ENCODE results near the gene MLLT11.
A peak's percentile ranks its signal among the peaks of the same experiment; 100 is the strongest.

MLLT11 gene

GRCh38 chr1:151049458-151049857 is 10.7 kb upstream of the MLLT11 start:
- Mint-ChIP-seq H3K36me3 (peaks cover 11% of the 10 kb centered on the region), H3K4me3 (peak overlapping the region; percentile 9), H3K27ac (no peak overlapping the region), H3K4me1 (peaks cover 86% of the 10 kb centered on the region), H3K27me3 (no peaks in the 10 kb centered on the region), H3K9me3 (no peaks in the 10 kb centered on the region)

- H3K27me3 Mint-ChIP-seq: no peaks in the 10 kb centered on the region
- H3K4me3 Mint-ChIP-seq: no peak overlapping the region
- no peaks in the 10 kb centered on the region for H3K9me3 Mint-ChIP-seq
- H3K36me3 Mint-ChIP-seq: peaks cover 14% of the 10 kb centered on the region
- H3K27ac Mint-ChIP-seq: peak overlapping the region; percentile 68
- H3K4me1 Mint-ChIP-seq: peaks cover 89% of the 10 kb centered on the region
Measured at GRCh38 chr1:151050051-151050688, 10.0 kb upstream of the MLLT11 start.

GRCh38 chr1:151051356-151052009 is 8.7 kb upstream of the MLLT11 start:
- Mint-ChIP-seq H3K4me3 (no peak overlapping the region), H3K9me3 (no peaks in the 10 kb centered on the region), H3K4me1 (peaks cover 94% of the 10 kb centered on the region), H3K27me3 (no peaks in the 10 kb centered on the region), H3K27ac (peak overlapping the region; percentile 46), H3K36me3 (peaks cover 14% of the 10 kb centered on the region)

- Mint-ChIP-seq H3K4me3 (peak overlapping the region; percentile 96), H3K27ac (peak overlapping the region; percentile 98), H3K27me3 (no peaks in the 10 kb centered on the region), H3K36me3 (peaks cover 15% of the 10 kb centered on the region), H3K4me1 (peaks cover 83% of the 10 kb centered on the region), H3K9me3 (no peaks in the 10 kb centered on the region)
Measured at GRCh38 chr1:151054971-151055547, 5.1 kb upstream of the MLLT11 start.

- H3K4me3 Mint-ChIP-seq: peak overlapping the region; percentile 96
- H3K27ac Mint-ChIP-seq: peak overlapping the region; percentile 98
- peaks cover 14% of the 10 kb centered on the region for H3K36me3 Mint-ChIP-seq
- no peaks in the 10 kb centered on the region for H3K27me3 Mint-ChIP-seq
- H3K9me3 Mint-ChIP-seq: no peaks in the 10 kb centered on the region
- peaks cover 83% of the 10 kb centered on the region for H3K4me1 Mint-ChIP-seq
Measured at GRCh38 chr1:151055581-151055980, 4.6 kb upstream of the MLLT11 start.

GRCh38 chr1:151056149-151056548 is 4.0 kb upstream of the MLLT11 start:
- Mint-ChIP-seq H3K4me1 (peaks cover 82% of the 10 kb centered on the region), H3K36me3 (peaks cover 13% of the 10 kb centered on the region), H3K27me3 (no peaks in the 10 kb centered on the region), H3K9me3 (no peaks in the 10 kb centered on the region), H3K27ac (peak overlapping the region; percentile 98), H3K4me3 (peak overlapping the region; percentile 96)

- H3K27ac Mint-ChIP-seq: peak overlapping the region; percentile 98
- H3K9me3 Mint-ChIP-seq: no peaks in the 10 kb centered on the region
- no peaks in the 10 kb centered on the region for H3K27me3 Mint-ChIP-seq
- H3K4me3 Mint-ChIP-seq: peak overlapping the region; percentile 96
- peaks cover 10% of the 10 kb centered on the region for H3K36me3 Mint-ChIP-seq
- H3K4me1 Mint-ChIP-seq: peaks cover 64% of the 10 kb centered on the region
Measured at GRCh38 chr1:151058692-151059091, 1.5 kb upstream of the MLLT11 start.

- H3K27me3 Mint-ChIP-seq: no peaks in the 10 kb centered on the region
- peaks cover 57% of the 10 kb centered on the region for H3K4me1 Mint-ChIP-seq
- H3K9me3 Mint-ChIP-seq: no peaks in the 10 kb centered on the region
- H3K27ac Mint-ChIP-seq: peak within 1 kb of the TSS; percentile 98
- peak within 1 kb of the TSS; percentile 96 for H3K4me3 Mint-ChIP-seq
- H3K36me3 Mint-ChIP-seq: peaks cover 8% of the 10 kb centered on the region
Measured at GRCh38 chr1:151059109-151060006, 839 bp upstream of the MLLT11 start, which contains the start of gene CDC42SE1. CDC42SE1 (minus strand) TSS chr1:151059622; CDS start chr1:151055730, 3,892 bp downstream.

GRCh38 chr1:151060657-151061421 is 642 bp downstream of the MLLT11 start:
- Mint-ChIP-seq H3K9me3 (no peaks in the 10 kb centered on the region), H3K27ac (peak overlapping the region; percentile 92), H3K27me3 (no peaks in the 10 kb centered on the region), H3K4me1 (peaks cover 42% of the 10 kb centered on the region), H3K4me3 (peak overlapping the region; percentile 96), H3K36me3 (peaks cover 2% of the 10 kb centered on the region)

- Mint-ChIP-seq H3K9me3 (no peaks in the 10 kb centered on the region), H3K27me3 (no peaks in the 10 kb centered on the region), H3K4me1 (peaks cover 34% of the 10 kb centered on the region), H3K27ac (no peak overlapping the region), H3K4me3 (no peak overlapping the region), H3K36me3 (peaks cover 2% of the 10 kb centered on the region)
Measured at GRCh38 chr1:151061704-151062103, 1.5 kb downstream of the MLLT11 start.

GRCh38 chr1:151062741-151063371 is 2.7 kb downstream of the MLLT11 start:
- Mint-ChIP-seq H3K27ac (no peak overlapping the region), H3K9me3 (no peaks in the 10 kb centered on the region), H3K36me3 (no peaks in the 10 kb centered on the region), H3K4me1 (peaks cover 23% of the 10 kb centered on the region), H3K27me3 (no peaks in the 10 kb centered on the region), H3K4me3 (no peak overlapping the region)

- Mint-ChIP-seq H3K27me3 (no peaks in the 10 kb centered on the region), H3K27ac (no peak overlapping the region), H3K4me3 (no peak overlapping the region), H3K36me3 (no peaks in the 10 kb centered on the region), H3K9me3 (no peaks in the 10 kb centered on the region), H3K4me1 (peaks cover 24% of the 10 kb centered on the region)
Measured at GRCh38 chr1:151065089-151065645, 5.0 kb downstream of the MLLT11 start.

- no peaks in the 10 kb centered on the region for H3K9me3 Mint-ChIP-seq
- peaks cover 21% of the 10 kb centered on the region for H3K4me1 Mint-ChIP-seq
- H3K27me3 Mint-ChIP-seq: no peaks in the 10 kb centered on the region
- H3K36me3 Mint-ChIP-seq: no peaks in the 10 kb centered on the region
- no peak overlapping the region for H3K4me3 Mint-ChIP-seq
- H3K27ac Mint-ChIP-seq: no peak overlapping the region
Measured at GRCh38 chr1:151067185-151067584, 7.0 kb downstream of the MLLT11 start.

GRCh38 chr1:151069103-151069486 is 8.9 kb downstream of the MLLT11 start:
- H3K36me3 Mint-ChIP-seq: peaks cover 2% of the 10 kb centered on the region
- no peaks in the 10 kb centered on the region for H3K27me3 Mint-ChIP-seq
- peaks cover 25% of the 10 kb centered on the region for H3K4me1 Mint-ChIP-seq
- no peaks in the 10 kb centered on the region for H3K9me3 Mint-ChIP-seq
- H3K27ac Mint-ChIP-seq: peak overlapping the region; percentile 87
- H3K4me3 Mint-ChIP-seq: peak overlapping the region; percentile 95
